Stimulated activated naive B cell treated with anti-CD40 and anti-IgM and Interleukin-4, amounts not matched to agents 10 μg/mL and 1 μg/mL and 100 μg/mL, for 72 hours (primary cell): ENCODE results near the gene SHOX.

ENCODE experiments used
- ATAC-seq, 2 donors: fragments of 150-1000 bp; cut with Tn5 transposase; replicated peaks; 2 replicates each; pipeline ENCODE4 v1.10.0; 2021; ENCODE audit warnings: moderate library complexity in 1 of 2
- DNase-seq: peaks from one replicate; pipeline ENCODE4 v3.0.0; 2021
- H3K27ac Mint-ChIP-seq: one replicate; pipeline ENCODE4 v1.8.0; 2022; ENCODE audit warnings: mild to moderate bottlenecking, mixed read lengths
- H3K27me3 Mint-ChIP-seq, 2 donors: one replicate each; pipeline ENCODE4 v1.8.0; 2022; ENCODE audit warnings: mixed read lengths in 2 of 2
- H3K36me3 Mint-ChIP-seq, 2 donors: one replicate each; pipeline ENCODE4 v1.8.0; 2022; ENCODE audit warnings: mixed read lengths in 2 of 2, mild to moderate bottlenecking in 1 of 2
- H3K4me1 Mint-ChIP-seq, 2 donors: one replicate each; pipeline ENCODE4 v1.8.0; 2022; ENCODE audit warnings: mixed read lengths in 2 of 2, mild to moderate bottlenecking in 1 of 2
- H3K4me3 Mint-ChIP-seq, 2 donors: one replicate each; pipeline ENCODE4 v1.8.0; 2022; ENCODE audit warnings: mild to moderate bottlenecking in 2 of 2, mixed read lengths in 2 of 2, moderate library complexity in 1 of 2
- H3K9me3 Mint-ChIP-seq, 2 donors: one replicate each; pipeline ENCODE4 v1.8.0; 2022; ENCODE audit warnings: mixed read lengths in 2 of 2, mild to moderate bottlenecking in 1 of 2

The SHOX gene

GRCh38 chrX:682892-683291 is 52.3 kb downstream of the SHOX start:
- Mint-ChIP-seq H3K9me3 (peaks cover 9 to 19% of the 10 kb centered on the region in 2 donors), H3K36me3 (no peaks in the 10 kb centered on the region), H3K4me1 (peaks cover 0 to 2% of the 10 kb centered on the region in 2 donors), H3K4me3 (no peak overlapping the region), H3K27me3 (peaks cover 8 to 11% of the 10 kb centered on the region in 2 donors), H3K27ac (no peak overlapping the region)
- ATAC-seq, result no peak
- DNase-seq, result no peak

DNA sequence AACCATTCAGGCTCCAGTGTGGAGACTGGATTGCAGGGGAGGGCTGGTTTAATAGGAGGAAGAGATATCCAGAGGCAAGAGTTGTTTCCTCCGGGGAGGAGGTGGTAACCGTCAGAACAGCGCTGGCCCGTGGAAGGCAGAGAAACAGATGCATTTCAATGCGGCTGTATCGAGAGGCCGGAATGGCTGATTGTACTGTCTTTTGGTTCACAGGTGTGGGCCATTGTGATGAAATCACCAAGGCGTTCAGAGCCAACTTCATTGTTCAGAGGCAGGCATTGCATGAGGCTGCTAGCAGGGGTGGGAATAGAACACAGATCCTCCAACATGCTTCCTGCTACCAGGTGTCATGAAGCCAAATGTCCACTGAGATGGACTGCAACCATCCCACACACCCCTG is 53.0 kb downstream of the SHOX start:
- DNase-seq (no peak), ATAC-seq (no peak)
- no peak overlapping the region for H3K4me3 Mint-ChIP-seq
- no peaks in the 10 kb centered on the region for H3K36me3 Mint-ChIP-seq
- H3K27ac Mint-ChIP-seq, result no peak overlapping the region
- peaks cover 8 to 11% of the 10 kb centered on the region in 2 donors for H3K27me3 Mint-ChIP-seq
- peaks cover 9 to 19% of the 10 kb centered on the region in 2 donors for H3K9me3 Mint-ChIP-seq
- H3K4me1 Mint-ChIP-seq, result peaks cover 0 to 2% of the 10 kb centered on the region in 2 donors

GRCh38 chrX:685120-686032 is 54.8 kb downstream of the SHOX start:
- H3K36me3 Mint-ChIP-seq, result no peaks in the 10 kb centered on the region
- H3K27ac Mint-ChIP-seq, result no peak overlapping the region
- DNase-seq (no peak), ATAC-seq (no peak)
- H3K9me3 Mint-ChIP-seq, result peaks cover 3 to 11% of the 10 kb centered on the region in 2 donors
- peaks cover 8 to 11% of the 10 kb centered on the region in 2 donors for H3K27me3 Mint-ChIP-seq
- H3K4me3 Mint-ChIP-seq, result no peak overlapping the region
- no peaks in the 10 kb centered on the region for H3K4me1 Mint-ChIP-seq

- Mint-ChIP-seq H3K27ac (no peak overlapping the region), H3K36me3 (peaks cover 0 to 3% of the 10 kb centered on the region in 2 donors), H3K9me3 (peaks cover 4 to 15% of the 10 kb centered on the region in 2 donors), H3K27me3 (no peaks in the 10 kb centered on the region), H3K4me1 (no peaks in the 10 kb centered on the region), H3K4me3 (no peak overlapping the region)
- ATAC-seq, result no peak
- DNase-seq, result no peak
Observed at GRCh38 chrX:689983-690382, 59.4 kb downstream of the SHOX start.

- Mint-ChIP-seq H3K9me3 (peaks cover 14 to 18% of the 10 kb centered on the region in 2 donors), H3K36me3 (peaks cover 3 to 4% of the 10 kb centered on the region in 2 donors), H3K4me1 (peaks cover 2 to 9% of the 10 kb centered on the region in 2 donors), H3K4me3 (no peak overlapping the region), H3K27me3 (peaks cover 3 to 8% of the 10 kb centered on the region in 2 donors), H3K27ac (no peak overlapping the region)
- DNase-seq (no peak), ATAC-seq (no peak)
Observed at GRCh38 chrX:694800-695199, 64.2 kb downstream of the SHOX start.

DNA sequence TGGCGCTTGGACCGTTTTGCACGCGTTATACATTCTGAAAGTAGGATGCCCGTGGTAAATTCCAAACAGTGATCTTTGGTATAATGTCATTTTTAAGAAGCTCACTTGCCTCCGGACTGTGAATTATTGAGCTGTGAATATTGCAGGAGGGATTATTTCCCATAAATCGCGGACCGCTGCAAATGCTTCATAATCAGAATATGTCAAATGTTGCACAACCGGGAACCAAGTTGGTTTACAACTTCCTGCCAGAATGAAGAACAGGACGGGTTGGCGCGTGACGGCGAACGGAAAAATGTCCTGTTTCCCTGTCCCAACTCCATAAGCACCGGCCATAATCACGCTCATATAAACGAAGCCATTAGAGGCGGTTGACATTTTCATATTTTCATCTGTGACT is 67.6 kb downstream of the SHOX start:
- no peak overlapping the region for H3K27ac Mint-ChIP-seq
- ATAC-seq (no peak), DNase-seq (no peak)
- peaks cover 14 to 17% of the 10 kb centered on the region in 2 donors for H3K9me3 Mint-ChIP-seq
- peaks cover 3 to 4% of the 10 kb centered on the region in 2 donors for H3K36me3 Mint-ChIP-seq
- peaks cover 3 to 8% of the 10 kb centered on the region in 2 donors for H3K27me3 Mint-ChIP-seq
- H3K4me3 Mint-ChIP-seq, result no peak overlapping the region
- peaks cover 2 to 9% of the 10 kb centered on the region in 2 donors for H3K4me1 Mint-ChIP-seq

- peaks cover 2 to 9% of the 10 kb centered on the region in 2 donors for H3K4me1 Mint-ChIP-seq
- H3K27me3 Mint-ChIP-seq, result peaks cover 3 to 8% of the 10 kb centered on the region in 2 donors
- no peak overlapping the region for H3K4me3 Mint-ChIP-seq
- H3K9me3 Mint-ChIP-seq, result peaks cover 7 to 9% of the 10 kb centered on the region in 2 donors
- peaks cover 0 to 4% of the 10 kb centered on the region in 2 donors for H3K36me3 Mint-ChIP-seq
- DNase-seq (no peak), ATAC-seq (no peak)
- H3K27ac Mint-ChIP-seq, result no peak overlapping the region
Observed at GRCh38 chrX:700936-701335, 70.3 kb downstream of the SHOX start.

GRCh38 chrX:701673-702072 is 71.1 kb downstream of the SHOX start:
- Mint-ChIP-seq H3K36me3 (peaks cover 0 to 4% of the 10 kb centered on the region in 2 donors), H3K27ac (no peak overlapping the region), H3K4me3 (no peak overlapping the region), H3K4me1 (peaks cover 2 to 9% of the 10 kb centered on the region in 2 donors), H3K27me3 (peaks cover 3 to 8% of the 10 kb centered on the region in 2 donors), H3K9me3 (peaks cover 7 to 10% of the 10 kb centered on the region in 2 donors)
- DNase-seq (no peak), ATAC-seq (no peak)

DNA sequence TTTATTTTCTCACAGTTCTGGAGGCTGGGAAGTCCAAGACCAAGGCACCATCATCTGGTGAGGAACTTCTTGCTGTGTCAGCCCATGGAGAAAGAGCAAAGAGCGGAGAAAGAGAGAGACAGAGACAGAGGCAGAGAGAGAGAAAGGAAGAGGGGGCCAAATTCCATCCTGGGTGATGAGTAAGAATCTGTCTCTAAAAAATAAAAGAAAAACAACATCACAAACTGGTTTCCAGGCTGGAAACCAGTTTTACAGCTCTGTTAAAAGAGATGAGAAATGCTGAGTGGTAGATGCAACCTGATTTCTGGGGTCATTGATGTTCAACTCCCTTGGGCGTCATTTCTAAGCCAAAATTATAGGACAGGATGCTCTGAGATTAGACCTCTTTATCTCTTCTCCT is 72.9 kb downstream of the SHOX start:
- Mint-ChIP-seq H3K36me3 (peaks cover 0 to 3% of the 10 kb centered on the region in 2 donors), H3K9me3 (peaks cover 13 to 15% of the 10 kb centered on the region in 2 donors)

DNA sequence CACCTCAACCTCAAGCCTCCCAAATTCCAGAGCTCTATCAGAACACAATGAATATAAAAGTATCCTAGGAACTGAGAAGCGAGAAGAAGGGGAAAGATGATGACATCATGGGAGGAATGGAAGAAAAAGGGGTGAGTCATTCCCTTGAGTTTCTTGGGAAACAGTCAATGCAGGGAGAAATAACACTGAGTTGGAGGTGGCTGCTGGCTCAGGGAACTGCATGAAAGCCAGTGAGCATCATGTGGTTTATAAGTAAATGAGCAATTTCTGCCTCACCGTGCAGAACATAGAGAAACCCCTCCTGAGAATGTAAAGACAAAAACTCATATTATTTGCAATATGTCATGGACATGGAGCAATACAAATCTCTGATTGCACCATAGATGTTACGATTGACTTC is 73.3 kb downstream of the SHOX start:
- Mint-ChIP-seq H3K27me3 (peaks cover 0 to 5% of the 10 kb centered on the region in 2 donors), H3K4me3 (no peak overlapping the region), H3K9me3 (peaks cover 11 to 15% of the 10 kb centered on the region in 2 donors), H3K4me1 (no peaks in the 10 kb centered on the region), H3K27ac (no peak overlapping the region), H3K36me3 (peaks cover 0 to 3% of the 10 kb centered on the region in 2 donors)
- ATAC-seq (no peak), DNase-seq (no peak)

More for the DNA sequence above, 72.9 kb downstream of the SHOX start:
- Mint-ChIP-seq H3K27ac (no peak overlapping the region), H3K27me3 (peaks cover 3 to 9% of the 10 kb centered on the region in 2 donors), H3K4me1 (peaks cover 2 to 3% of the 10 kb centered on the region in 2 donors), H3K4me3 (no peak overlapping the region)
- DNase-seq (no peak), ATAC-seq (no peak)
